ENCODE results near the gene SLC35F1.

SLC35F1 gene

DNA sequence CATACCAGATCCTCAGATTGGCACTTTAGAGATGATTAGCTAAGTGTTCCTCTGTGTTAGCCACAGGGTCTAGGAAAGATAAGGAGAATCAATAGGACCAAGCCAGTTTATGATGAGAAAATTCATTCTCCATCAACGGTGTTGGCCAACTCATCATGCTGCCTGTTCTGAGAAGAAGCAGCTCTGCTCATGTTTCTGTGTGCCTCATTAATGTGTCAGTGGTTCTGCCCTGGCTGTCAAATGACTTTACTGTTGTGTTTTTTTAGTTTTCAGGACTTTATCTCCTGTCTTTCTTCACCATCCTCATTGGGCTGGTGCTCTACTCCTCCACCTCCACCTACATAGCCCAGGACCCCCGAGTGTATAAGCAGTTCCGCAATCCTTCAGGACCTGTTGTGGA, 406.7 kb downstream of the SLC35F1 start:
- DNase-seq (ENCODE audit: low read depth in 2 of 2): no peak

DNA sequence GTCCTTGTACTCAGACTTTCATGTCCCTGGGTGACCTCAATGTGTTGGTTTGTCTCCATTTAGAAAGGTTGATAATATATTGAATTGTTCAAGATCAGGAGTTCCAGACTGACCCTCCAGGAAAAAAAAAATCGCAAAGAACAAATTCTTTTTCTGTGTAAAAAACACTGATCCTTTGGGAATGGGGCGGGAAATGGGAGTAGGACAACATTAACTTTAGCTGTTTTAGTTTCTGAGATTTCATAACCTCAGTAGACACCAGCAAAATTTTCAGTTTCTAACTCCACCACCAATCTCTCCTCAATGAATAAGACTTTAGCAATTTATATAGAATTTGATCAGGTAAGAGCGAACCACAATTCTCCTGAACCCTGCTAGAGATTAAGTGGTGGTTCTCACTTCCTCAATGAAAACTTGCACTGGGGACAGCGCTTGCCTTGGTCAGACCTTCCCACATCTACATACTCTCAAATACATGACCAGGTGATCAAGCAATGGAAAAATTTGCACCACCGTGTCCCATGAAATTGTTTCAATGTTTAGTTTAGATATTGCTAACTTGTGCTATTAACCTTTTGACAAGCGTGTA, 409.8 kb downstream of the SLC35F1 start:
- no peak for DNase-seq (ENCODE audit: low read depth in 2 of 2)

DNA sequence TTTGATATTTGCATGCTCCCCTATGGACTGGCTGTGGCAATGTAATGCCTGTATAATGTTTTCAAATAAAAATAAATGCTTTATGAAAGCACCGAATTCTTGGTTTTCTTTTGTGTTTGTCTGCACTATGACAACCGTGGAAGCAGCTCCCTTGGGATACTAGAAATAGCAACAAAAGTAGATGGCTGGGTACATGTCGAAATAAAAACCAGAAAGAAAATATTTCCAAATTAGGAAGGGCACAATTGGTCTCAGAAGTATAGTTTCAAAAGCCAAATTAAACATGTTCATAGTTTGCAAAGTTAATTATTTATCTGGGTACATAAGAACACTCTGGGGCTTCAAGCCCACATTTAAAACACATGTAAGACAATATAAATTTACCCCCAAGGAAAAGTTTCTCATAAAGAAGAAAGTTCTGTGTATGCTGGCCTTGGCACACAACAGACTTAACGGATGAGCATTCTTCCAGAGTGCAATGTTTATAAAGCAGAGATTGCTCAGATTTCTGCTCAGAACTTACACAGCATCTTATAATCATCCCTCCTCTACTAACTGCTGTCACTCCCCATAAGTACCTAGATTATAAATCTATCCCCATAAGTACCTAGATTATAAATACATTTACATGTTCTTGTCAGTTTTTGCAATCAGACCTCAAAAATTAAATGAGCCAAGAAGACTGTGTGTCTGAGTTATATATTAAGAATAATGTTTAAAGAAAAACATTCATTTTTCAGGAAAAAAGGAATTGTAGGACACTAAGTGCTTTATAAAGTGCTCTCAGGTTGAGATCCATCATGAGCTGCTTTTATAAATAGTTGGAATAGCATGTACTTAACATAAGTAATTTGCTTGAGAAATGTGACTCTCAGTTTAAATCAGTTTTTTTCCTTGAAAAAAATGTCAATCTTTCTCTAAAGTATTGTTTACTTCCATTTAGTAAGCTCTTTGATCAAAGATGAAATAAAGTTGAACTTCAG, 410.8 kb downstream of the SLC35F1 start:
- no peak for DNase-seq (ENCODE audit: low read depth in 2 of 2)

DNA sequence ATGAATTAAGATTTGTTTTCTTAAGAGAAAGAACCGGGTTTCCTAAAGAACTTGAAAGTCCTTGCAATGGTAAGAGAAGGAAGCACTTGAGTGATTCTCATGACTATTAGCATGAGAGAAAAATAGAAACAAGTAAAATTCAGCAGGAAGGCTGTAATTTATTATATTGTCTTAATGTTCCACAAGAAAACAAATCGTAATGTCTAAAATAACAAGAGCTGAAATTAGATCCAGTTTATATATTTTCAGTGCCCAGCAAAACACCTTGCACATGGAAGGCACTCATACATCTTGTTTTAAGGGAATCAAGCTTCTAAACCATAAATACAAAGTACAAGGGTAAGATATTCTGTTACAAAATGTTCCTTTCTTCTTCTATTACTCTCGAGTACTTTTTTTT, 411.6 kb downstream of the SLC35F1 start:
- DNase-seq (ENCODE audit: low read depth in 2 of 2): no peak

DNA sequence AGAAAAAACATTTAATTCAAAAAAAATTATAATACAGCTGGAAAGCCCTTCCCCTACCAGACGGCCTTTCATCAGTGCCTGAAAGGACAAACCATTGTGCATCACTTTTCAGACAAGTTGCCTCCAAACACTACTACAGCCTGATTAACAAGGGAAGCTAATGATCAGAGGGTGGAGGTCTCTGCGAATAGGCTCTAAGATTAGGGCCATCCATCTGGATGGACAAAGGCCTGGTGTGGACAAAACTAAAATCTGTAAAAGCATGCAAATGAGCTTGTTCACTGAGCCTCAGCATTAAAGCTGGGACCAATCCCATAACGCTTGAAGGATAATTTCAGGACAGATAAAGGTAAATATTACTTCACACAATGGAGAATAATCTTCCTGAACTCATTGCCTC, 412.4 kb downstream of the SLC35F1 start:
- DNase-seq (ENCODE audit: low read depth in 2 of 2): no peak

DNA sequence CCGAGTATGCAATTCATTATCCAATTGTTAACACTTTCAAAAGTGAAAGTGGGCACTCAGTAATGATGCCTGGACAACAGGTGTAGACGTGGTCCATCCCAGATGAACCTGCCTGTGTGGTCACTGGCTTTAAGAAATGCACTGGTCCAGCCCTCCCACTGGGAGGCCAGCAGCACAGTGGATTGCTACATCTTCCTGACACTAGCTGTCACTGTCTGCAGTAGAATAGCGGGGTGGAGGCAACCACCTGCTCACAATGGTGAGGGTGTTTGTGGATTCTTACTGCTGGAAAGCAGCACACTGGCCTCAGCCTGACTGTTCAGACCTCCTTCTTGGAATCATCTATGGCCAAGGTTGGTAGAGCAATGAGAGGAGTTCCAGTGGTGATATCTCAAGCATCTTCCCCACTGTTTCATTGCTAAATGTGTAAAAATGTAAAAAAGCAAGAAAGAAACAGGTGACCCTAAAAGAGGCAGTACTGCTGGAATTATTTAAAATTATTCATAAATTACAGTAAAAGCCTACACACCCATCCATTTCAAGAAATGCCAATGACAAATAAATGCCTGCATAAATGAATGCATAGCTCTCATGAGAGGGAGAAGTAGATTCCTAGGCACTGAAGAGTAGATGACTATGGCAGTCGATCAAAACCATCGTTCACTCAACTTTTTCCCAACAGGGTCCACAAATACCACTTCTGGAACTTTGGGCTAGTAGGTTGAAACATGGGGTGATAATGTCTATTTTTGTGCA, 413.0 kb downstream of the SLC35F1 start:
- no peak for DNase-seq (ENCODE audit: low read depth in 2 of 2)

DNA sequence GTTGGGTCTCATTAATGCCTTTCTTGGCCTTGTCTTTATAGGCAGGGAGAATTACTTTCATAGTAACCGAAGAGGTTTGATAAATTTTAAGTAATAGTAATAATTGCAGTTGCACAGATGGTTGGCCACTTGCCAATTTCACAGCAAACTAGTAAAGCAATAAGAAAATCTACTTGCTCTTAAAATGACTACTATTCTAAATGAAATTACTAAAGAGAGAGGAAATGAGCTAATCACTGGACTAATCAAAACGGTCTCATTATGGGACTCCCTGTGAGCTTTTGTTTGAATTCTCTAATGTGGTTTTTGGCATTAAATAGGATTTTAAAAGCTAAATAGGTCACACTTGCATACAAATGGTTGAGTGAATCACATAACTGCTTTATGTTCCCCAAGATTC, 413.6 kb downstream of the SLC35F1 start:
- no peak for DNase-seq (ENCODE audit: low read depth in 2 of 2)

DNA sequence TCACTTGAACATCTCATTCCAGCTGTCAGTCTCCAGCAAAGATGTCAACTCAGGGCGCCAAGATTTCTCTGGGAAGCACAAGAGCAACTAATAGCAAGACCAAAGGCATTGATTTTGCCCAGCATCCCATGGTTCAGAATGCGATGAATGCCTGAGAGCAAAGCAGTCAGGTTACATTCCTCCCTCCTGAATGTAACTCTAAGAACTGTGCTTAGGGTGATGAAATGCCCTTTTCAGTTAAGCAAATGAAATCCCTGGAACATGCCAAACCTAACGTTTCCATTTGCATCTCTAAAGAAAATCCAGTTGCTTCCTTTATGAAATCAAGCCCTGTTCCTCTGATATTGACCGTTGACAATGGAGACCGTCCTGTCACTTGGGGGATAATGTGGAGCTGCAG, 417.1 kb downstream of the SLC35F1 start:
- DNase-seq (ENCODE audit: low read depth in 2 of 2): no peak

DNA sequence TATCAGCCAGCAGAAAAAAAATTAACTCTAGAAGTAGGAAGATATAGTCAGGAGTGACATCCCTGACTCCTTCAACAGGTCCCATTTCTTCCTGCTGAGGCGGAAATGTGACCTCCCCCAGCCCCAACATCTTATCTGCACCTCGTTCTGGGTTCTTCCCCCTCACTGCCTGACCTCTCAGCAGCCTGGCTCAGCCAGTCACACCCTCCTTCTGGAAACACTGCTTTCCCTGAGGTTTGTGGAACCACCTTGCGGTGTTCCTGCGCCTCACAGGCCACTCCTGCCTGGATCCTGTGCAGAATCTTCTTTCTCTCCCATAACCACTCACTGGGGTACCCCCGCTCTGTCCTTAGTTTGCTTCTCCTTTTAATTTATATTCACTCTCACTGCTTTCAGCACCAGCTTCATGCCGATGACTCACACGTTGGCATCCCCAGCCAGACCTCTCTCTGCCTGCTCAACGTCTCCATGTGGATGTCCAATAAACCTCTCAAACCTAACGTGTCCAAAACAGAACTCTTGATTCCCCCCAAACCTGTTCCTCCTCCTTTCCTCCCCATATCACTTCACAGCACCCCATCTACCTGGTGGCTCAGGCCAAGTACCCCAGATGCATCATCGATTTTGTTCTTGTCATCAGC, 418.3 kb downstream of the SLC35F1 start:
- DNase-seq (ENCODE audit: low read depth in 2 of 2): no peak

DNA sequence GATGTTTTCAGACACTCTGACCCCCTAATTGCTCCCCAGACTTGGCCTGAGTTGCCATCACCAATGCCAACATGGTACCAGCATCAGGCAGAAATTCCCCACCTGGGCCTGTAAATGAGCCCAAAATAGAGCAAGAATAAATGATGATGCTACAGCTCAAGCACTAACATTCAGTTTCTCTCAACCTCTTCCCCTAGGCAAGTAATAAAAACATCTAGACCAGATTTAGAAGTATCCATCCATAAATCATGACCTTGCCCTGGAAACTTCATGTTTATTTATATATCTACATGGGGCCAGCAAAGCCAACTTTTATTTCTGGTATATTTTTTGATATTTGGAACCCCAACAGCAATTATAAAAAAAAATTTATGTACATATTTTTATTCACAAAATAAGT, 419.6 kb downstream of the SLC35F1 start:
- no peak for DNase-seq (ENCODE audit: low read depth in 2 of 2)

DNA sequence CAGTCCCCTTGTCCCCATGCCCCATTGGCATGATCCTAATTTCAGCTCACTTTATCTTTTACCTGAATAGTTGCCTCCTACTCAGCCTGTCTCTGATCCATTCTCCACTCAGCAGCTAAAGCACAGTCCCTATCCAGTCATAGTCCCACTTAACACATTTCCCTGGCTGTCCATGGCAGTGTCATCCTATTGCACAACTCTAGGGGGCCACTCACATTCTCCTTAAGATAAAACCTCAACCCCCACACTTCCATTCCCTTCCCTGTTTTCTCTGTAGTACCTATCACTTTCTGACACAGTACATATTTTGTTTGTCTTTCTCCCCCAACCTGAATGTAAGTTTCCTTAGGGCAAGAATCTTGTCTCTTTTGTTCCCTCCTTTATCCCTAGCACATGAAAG, 420.2 kb downstream of the SLC35F1 start:
- no peak for DNase-seq (ENCODE audit: low read depth in 2 of 2)

DNA sequence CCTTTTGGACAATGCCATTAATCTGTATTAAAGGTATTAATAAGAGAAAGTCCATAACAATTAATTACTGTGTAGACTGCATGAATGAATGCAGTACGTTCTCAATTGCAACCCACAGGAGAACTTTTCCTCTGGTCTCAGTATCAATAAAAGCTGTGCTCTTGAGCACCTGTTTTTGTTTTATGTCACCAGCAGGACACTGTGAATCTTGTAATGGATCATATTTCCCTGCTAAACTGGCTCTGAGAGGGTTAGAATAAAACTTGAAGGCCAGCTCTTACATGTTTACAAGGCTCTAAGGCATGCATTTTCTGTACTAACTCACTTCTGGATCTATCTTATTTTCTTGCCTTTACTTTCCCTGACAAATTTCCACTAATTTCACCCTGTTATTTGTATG, 426.7 kb downstream of the SLC35F1 start:
- no peak for DNase-seq (ENCODE audit: low read depth in 2 of 2)

DNA sequence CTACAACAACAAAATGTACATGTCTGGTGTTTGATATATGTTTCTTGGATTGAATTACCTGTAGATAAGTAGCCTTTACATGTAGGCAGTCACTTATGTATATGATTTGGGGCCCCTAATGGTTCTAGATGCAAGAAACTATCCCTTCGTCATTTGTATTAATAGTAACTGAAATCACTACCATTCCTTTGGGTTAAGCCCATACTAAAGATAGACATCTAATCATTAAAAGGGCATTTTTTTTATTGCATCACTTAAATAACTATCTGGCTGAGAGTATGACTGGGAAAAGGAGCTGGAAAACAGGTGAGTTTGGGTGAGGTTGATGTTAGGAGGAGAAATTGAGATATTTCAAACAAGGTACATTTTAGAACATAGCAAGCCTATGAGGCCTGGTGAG, 427.6 kb downstream of the SLC35F1 start:
- DNase-seq (ENCODE audit: low read depth in 2 of 2): no peak

DNA sequence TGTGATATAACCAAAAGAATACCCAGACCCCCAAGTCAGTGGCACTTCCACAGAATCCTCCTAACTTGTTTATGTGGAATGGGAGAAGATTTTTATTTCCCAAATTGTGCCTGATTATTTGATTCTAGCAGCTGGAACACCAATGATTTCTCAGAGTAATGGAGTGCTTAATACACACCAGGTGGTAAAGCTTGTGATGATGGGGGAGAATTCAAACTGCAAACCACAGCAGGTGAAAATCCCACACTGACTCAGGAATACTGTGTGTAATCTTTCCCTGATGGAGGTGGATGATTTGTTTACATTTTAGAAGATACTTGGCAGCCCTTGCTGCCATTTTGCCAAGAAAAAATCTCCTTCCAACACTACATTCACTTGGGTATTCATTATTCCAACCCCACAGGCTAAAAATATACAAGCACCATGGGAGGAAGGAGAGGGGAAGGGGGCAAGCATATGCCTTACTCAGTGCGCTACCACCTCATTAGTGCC, 428.3 kb downstream of the SLC35F1 start:
- no peak for DNase-seq (ENCODE audit: low read depth in 2 of 2)

DNA sequence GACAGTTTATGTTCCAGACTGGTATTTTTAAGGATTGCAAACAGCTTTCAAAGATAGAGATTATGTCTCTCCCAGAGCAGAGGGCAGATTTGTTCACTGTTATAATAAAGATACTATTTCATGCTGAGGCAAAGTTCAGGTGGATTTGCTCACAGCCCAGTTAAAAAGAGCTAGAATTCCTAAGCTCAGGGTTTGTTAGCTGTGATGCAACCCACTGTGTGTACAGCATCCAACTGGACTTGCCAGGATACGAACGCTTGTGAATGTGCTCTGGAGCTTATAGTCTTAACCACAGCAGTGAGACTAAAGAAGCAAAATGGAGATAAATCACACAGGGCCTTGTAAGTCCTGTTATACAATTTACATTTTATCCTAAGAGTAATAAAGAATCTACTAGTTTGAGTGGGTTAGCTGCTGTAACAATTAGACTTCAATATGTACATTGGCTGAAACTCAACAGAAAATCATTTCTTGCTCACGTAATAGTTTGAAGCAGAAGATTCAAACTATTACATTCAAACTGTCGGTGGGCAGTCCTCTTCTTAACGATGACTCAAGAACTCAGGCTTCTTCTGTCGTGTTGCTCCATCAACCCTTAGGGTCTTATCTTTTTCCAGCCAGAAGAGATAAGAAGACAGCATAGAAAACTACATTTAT, 437.1 kb downstream of the SLC35F1 start:
- DNase-seq (ENCODE audit: low read depth in 2 of 2): no peak

DNA sequence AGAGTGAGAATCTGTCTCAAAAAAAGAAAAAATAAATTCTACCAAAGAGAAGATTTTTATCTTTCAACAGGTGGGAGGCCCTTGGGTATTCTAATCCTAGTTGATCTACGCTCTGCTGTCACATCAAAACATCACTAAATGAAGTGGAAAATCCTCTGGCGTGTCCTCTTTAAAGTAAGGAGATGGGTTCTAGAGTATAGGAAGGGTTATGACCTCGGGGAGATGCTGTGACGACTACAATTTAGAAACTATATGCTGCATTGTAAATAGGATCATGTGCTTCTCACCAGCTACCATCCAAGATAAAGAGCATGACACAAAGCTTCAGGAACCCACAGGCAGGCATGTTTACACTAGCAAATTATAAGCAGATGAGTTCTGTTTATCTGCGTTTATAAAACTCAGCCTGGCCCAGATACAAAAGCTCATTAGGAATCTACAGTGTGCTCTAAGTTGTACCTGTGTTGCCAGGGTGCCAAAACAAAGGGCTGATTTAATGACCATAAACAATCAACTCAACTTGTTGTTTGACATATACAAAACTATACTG, 443.9 kb downstream of the SLC35F1 start:
- no peak for DNase-seq (ENCODE audit: low read depth in 2 of 2)

DNA sequence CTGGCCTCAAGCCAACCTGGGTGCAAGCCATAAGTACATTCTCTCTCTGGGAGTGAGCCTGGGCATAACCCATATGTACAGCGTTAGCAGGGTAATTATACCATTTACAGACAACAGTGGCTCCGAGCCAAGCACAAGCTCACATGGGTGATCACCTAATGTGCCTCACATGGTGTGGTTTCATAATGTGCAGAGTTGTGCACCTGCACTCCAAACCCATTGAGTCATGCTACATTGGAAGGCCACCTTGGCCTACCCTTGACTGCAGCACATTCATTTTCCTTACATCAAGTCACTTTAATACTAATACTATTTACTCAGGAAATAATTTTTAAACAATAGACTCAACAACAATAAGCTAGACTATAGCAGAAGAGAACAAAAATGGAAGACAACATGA, 446.5 kb downstream of the SLC35F1 start:
- no peak for DNase-seq (ENCODE audit: low read depth in 2 of 2)

DNA sequence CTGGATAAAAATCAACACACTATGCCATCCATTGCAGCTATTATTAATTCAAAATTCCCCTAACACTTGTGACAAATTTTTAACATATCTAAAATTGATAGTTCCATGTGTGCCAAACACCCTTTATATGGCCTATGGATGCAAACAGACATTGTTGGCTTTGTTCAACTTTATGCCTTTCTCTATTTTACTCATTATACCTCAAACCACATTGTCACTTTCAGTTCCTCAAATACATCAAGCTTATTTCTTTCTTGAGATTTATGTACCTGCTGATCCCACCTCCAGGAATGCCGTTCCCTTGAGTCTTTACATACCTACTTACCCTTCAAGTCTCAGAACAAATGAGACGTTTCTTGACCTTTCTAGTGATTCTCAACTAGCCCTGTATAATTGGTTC, 447.6 kb downstream of the SLC35F1 start:
- no peak for DNase-seq (ENCODE audit: low read depth in 2 of 2)

DNA sequence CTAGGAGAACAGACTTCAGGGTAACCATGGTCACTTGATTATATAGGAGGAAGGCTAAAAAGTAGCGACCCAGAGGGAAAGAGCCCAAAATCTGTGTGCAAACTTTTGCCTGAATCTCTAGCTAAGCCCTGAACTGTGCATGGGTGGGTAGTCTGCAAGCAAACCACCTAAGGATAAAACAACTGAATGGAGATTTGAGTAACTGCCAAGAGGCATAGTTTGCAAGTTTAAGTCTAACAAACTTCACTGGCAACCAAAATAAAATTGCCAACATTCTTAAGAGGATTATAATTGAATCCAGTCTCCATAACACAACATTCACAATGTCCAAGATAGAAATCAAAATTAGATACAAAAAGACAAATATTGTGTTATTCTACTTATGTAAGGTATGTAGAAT, 449.0 kb downstream of the SLC35F1 start:
- no peak for DNase-seq (ENCODE audit: low read depth in 2 of 2)

DNA sequence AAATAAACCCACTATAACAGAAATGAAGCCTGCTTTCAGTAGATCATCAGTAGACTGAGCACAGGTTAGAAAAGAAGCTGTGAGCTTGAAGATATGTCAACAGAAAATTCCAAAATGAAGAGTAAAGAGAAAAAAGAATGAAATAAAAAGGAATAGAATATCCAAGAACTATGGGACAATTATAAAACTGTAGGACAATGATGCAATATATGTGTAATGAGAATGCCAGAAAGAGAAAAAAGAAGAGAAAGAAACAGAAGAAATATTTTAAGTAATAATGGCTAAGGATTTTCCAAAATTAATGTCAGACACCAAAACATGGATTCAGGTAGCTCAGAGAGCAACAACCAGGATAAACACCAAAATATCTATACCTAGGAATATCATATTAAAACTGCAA, 449.6 kb downstream of the SLC35F1 start:
- no peak for DNase-seq (ENCODE audit: low read depth in 2 of 2)
